Renal pelvis (tissue), 4 donors: ENCODE measurements around the gene ZBTB7A. TPM values are rescaled to one million over a fixed set of nuclear protein-coding genes. Genes with fewer than 3 reads are reported as not detected.

ENCODE experiments used
- DNase-seq: peaks from one replicate; pipeline ENCODE4 v3.0.0-alpha.2; 2013
- polyA plus RNA-seq, 3 donors: library from polyadenylated mRNA; unstranded; fragments of 120-200 nt; gene quantifications; one replicate each; pipeline ENCODE4 v1.2.1, GENCODE V29; 2013; ENCODE audit not compliant: insufficient read length in 3 of 3

The ZBTB7A gene
- polyA plus RNA-seq, 3 donors = 11.3 to 12.4 (median 11.9) TPM

DNA sequence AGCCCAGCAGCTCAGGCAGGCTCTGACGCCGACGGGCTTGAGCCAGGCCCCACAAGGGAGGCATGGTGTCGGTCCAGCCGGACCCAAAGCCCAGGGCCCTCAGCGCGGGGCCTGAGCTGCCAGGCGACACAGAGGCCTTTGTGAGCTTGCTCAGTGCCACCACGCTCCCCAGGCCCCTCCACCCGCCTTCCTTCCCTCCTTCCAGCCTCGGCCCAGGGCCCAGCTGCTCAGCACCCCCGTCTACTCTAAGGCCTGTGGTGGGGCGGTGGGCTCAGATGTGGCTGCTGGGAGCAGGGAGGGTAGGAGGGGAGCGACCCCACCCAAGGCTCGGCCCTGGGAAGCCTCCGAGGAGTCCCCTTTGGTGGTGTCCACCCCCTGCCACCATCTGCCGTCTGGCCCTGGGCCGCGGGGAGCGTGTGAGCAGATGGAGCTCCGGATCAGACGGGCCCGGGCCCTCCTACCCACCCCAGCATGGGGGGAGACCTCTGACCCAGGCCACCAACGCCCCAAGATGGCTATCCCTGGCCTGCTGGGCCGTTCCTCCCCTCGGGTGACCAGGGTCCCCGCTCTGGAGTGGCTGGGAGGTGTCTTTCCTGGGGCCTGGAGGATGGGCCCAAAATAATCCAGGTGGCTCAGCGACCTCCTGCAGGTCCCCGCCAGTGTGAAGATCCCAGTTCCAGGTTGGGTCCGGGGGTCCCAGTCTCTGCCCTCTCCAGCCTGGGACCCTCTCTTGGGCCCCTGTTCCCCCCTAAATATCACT is 7.8 kb downstream of the ZBTB7A start:
- DNase-seq = no peak

DNA sequence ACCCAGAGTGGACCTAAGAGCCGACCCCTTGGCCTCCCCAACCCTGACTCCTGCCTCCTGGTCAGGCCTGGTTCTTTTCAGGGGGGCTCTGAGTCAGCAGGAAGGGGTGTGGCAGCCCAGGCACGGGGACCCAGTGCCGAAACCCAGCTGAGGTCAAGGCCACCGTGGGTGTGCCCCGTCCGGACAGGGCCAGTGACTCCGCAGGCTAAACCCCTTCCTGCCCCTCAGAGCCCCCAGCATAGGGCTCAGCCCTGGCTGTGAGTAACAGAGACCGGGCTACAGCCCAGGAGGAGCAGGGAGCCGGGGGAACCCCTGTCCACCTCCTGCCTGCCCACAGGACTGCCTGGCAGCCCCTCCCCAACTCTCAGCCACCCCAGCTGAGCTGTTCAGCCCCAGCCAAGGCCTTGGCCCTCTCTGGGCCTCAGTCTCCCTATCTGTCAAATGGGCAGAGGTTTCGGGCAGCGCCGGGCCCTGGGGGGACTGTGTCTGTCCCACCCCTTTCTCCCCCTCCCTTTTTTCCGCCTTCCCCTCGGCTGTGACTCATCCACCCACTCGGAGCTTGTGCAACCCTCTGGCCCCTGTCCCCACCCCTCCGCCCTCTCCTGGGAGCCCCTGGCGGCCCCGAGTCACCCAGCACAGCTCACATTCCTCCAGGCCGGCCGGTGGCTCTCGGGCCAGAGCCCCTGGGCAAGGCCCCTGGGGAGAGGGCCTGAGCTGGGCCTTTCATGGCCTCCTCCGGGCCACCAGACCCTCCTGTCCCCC is 8.6 kb downstream of the ZBTB7A start:
- DNase-seq = no peak

DNA sequence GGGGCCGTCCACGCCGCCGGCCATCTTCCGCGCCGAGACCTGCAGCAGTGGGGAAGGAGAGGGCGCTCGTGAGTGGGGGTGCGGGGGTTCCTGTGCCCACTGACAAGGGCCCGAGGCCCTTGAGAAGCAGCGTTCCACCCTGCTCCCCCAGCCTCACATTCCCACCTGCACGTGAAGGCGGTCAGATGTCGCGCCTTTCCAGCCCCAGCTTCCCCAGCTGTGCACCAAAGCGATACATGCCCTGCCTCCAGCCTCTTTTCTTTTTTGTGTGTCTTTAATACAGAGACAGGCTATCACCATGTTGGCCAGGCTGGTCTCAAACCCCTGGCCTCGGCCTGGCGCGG is 11.5 kb downstream of the ZBTB7A start:
- no peak for DNase-seq

DNA sequence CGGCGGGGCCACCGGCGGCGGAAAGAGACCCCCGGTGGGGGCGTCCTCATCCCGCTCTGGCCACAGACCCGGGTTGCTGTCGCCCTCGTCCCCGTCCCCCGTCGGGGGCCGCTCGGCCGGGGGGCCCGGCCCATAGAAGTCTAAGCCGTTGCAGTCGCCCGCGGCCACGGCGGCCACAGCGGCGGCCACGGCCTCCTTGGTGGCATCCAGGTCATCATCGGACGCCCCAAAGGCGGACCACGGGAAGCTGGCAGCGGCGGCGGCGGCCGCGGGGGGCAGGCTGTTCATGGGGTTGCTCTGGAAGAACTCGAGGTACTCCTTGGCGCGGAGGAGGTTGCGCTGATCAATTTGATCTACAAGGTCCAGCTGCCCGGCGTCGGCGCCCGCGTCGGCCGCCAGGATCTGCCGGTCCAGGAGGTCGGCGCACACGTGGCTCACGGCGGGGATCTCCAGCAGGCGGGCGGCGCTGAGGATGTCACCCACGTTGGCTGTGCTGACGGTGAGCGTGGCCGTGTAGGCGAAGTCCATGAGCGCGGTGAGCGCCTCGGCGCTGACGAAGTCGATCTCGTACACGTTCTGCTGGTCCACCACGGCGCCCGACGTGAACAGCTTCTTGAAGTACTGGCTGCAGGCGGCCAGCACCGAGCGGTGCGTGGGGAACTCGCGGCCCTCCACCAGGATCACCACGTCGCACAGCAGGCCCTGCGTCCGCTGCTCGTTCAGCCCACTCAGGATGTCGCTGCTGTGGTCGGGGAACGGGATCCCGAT is 12.1 kb downstream of the ZBTB7A start:
- no peak for DNase-seq

DNA sequence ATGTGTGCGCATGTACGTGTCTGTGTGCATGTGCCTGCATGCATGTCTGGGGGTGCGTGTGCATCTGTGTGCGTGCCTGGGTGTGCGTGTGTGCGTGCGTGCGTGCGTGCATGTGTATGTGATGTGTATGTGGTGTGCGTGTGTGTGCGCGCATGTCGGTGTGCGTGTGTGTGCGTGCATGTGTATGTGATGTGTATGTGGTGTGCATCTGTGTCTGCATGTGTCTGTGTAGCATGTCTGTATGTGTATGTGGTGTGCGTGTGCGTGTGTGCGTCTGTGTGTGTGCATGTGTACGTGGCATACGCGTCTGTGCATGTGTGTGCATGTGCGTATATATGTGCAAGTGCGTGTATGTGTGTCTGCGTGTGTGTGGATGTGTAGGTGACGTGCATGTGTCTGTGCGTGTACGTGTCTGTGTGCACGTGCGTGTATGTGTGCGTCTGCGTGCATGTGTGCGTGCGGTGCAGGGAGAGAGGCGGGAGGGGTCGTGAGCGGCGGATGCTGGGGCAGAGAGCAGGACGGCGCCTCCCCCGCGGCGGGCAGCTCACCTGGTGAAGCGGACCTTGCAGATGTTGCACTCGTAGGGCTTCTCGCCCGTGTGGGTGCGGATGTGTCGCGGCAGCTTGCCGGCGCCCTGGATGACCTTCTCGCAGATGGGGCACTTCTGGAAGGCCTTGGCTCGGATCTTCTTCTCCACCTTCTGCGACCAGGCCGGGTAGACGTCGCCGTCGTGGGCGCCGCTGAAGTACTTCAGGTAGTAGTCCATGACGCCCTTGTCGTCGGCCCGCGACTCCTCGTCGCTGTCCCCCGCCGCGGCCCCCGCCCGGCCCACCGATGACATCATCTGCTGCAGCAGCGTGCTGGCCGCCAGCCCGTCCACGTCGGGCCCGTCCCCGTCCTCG is 13.0 kb downstream of the ZBTB7A start:
- no peak for DNase-seq

DNA sequence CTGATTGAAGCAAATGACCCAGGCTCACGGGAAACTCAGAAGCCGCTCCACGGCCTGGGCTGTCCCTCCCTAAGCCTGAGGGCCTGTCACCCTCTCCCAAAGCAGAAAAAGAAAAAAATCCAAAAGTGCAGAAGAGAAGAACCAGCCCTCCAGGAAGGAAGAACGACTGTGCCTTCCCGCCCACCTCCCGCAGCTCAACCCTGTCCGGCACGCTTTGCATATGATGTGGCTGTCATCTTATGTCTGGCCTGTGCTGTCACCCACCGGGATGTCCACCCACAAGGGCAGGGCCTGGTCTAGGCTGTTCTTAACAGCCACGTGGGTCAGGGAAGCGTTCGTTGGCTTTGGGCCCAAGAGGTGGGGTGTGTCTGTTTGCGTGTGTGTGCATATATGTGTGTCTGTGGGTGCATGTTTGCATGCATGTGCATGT is 13.7 kb downstream of the ZBTB7A start:
- no peak for DNase-seq

DNA sequence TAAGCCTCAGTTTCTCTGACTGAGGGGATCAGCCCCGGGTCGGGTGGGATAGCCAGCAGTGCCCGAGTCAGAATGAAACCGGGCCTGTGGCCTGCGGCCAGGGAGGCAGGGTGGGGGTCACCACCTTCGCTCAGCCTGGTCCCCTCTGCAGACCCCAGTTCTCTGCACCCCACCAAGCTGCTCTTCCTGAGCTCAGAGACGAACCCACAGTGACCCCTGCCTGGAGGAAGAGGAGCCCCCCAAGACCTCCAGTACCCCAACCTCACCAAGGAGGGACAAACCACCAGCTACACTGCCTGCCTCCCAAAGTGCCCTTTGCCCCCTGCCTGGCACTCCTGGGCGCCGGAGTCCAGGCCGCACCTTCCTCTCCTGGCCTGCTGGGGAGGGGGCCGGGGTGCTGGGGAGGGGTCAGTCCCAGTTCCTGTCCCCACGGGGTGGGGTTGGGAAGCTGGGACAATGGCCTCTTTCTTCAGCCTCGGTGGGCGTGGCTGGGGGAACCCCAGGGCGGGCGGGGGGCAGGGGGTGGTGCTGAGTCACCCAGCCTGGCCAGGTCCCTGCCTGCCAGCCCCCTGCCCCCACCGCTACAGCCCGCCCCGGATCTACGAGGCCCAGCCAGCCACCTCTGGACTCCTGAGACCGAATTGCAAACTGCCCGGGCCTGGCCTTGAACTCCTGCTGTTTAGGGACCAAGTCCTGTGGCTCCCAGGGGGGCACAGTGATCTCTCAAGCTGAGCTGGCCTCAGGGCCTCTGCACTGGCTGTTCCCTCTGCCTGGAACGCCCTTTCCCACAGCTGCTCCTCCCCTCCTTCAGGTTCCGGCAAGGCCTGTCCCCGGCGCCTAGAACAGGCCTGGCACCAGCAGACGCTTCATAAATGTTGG is 14.3 kb downstream of the ZBTB7A start:
- DNase-seq = no peak

DNA sequence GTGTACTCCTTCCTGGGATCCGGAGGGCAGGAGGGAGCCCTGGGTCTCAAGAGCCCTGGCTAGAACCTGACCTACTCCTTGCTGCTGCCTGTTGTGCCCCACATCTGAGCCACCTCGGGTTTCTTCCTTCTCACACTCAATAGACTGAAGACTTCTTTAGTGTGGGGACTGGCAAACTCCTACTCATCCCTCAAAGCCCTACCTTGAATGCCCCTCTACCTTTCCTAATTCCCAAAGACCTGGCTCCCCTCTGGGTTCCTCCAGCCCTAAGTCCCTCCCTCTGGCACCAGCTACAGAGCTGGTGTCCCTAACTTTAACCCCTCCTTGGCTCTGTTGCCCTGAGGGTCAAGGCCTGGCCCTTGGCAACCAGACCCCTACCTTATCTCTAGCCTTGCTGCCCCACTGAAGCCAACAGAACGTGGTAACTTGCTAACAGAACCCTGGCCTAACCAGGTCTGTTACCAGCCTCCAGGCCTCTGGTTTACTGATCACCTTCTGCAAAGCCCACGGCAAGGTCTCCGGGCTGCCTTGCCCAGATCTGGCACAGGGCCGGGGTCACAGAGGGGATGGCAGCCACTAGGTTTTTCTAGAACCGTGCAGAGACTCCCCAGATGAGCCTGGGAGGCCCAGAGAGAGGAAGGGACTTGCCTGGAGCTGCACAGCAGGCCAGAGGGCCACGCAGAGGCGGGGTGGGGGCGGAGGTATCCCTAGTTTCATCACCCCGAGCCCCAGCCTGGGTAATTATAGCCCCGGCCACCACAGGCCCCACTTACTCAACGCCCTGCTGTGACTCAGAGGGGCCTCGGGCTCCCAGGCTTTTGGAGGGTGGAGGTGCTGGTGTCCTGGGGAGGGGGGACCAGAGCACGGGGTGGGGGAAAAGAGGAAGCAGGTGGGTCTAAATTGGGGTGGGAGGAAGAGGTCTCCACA is 15.3 kb downstream of the ZBTB7A start:
- no peak for DNase-seq

DNA sequence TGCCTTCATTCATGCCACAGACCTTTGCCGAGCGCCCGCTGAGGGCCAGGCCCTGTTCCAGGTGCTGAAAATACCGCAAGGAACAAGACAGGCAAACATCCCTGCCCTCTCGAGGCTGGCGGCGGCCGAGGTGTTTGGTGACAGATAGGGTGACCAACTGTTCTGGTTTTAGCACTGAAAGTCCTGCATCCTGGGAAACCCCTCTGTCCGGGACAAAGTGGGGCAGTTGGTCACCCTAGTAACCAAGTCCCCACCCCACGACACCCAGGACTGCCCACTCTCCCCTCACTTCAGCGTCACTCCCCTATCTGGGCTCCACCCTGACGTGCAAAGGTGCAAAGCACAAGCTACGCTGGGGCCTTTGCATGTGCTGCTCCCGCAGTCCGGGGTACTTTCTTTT is 17.3 kb downstream of the ZBTB7A start:
- no peak for DNase-seq

DNA sequence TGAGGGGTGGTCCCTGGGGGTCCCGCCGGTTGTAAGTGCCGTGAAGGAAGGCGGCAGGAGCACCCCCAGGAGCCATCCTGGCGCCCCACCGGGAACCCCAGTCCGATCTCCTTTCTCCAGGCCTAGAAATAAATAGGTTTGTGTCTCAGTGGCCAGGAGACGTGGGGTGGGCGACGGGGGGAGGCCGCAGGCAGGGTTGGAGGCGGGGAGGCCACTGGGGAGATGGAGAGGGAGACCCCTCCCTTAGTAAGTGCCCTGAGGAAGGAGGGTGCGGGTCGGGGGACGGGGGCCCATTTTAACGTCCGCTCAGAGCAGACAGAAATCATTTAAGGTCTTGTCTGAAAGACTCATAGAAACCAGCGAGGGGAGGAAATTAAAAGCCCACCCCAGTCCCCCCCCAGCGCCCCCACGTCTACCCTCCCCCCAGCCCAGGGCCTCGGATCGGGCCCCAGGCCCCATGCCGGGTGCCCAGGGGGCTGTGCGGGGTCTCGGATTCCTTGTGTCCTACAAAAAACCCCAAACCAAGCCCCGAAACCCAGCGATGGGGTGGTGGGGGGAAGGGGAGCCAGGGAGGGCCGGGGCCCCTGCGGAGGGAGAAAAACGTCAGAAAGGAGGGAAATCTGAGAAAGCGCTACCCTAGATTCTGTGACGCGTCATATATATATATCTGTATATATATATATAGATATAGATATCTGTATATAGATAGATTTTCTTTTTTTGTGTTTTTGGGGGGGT is 19.6 kb downstream of the ZBTB7A start:
- DNase-seq = no peak

DNA sequence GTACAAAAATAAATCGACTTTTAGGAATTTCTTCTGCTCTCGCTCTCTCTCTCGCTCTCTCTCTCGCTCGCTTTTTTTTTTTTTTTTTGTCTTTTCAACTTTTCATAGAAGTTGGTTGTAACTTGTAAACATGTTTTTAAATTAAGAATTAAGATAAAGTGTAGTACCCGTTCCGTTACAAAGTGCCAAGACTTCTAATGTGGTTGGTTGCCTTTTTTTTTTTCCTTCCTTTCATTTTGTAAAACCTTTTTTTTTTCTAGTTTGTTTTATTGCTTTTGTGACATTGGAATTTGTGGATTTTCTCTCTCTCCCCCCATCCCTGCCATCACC is 20.4 kb downstream of the ZBTB7A start:
- no peak for DNase-seq

DNA sequence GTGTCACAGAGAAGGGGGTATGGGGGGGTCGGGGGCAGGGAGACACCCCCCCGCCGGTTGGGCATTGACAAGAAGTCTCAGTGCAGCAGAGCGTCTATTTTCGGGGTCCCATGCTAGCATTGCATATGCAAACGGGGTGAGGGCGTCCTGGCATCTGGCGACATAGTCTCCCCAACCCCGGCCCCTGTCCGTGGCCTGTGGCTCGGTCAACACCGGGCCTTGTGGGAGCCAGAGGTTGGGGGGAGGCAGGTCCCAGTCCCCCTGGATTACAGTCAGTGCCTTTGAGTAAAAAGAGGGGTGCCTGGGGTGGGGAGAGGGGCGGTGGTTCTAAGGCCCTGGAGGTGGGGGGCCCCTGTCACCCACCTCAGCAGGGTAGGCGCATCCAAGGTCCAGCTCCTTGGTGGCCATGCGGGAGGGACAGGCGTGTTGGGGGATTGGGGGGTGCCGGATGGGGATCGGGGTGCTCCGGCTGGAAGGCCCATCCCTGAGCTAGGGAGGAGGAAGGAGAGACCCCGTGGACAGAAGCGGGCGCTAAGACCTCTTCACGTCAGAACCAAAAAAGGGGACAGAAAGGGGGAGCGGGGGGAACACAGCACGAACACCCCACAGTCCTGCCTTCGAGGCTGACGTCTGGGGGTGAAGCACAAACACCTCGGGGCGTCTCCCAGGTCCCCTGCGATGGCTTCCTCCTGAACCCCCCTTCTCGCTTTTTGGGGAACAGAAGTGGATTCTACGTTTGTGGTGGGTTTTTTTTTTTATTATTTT is 20.9 kb downstream of the ZBTB7A start:
- no peak for DNase-seq

DNA sequence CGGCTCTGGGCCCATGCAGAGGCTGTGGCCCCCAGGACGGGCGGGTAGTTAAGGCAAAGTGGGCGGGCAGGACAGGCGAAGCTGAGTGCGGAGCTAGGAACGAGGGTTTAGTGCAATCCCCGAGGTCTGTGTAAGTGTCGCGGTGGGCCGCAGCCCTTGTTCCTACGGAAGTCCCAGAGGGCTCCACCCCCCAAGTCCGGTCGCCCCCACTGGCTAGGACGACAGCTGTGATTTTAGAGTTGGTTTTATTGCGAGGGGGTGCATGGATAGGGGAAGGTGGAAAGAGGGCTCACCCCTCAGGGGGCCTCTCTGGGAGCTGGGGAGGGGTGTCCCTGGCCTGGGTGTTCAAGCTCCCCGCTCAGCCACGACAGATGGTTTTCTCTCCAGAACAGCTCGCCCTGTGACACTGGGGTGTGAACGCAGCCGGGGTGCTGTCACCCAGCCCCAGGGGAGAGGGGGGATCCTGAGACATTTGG is 21.7 kb downstream of the ZBTB7A start:
- DNase-seq = no peak

DNA sequence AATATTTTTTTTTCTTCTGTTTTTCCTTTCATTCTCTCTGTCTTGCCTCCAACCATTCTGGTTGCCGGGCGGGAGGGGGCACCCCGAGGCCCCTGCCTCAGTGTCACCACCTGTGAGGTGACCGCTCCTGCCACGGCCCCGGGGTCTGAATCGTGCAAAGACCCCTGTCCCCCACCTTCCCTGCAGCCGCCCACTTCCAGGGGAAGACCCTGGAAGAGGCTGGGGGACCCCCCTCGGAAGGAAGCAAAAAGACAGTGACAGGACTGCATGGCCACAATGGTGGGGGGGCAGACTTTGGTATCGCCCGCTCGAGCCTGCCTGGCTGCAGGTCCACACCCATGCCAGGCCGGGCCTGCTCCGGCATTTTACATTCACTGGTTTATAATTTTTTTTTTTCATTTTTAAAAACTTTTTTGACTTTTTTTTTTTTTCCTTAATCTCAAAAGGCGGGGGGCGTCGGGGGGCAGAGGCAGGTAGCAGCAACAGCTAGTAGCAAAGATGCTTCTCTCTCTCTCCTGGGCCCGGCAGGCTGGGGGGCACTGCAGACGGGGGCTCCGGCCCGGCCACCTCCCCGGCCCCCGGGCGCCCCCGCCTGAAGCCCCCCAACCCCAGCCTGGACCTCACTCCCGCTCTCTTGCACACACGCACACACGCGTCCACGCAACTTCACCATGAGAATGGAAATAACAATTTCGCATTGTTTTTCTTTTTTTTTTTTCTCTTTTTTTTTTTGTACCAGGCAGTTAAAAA is 22.6 kb downstream of the ZBTB7A start:
- no peak for DNase-seq

DNA sequence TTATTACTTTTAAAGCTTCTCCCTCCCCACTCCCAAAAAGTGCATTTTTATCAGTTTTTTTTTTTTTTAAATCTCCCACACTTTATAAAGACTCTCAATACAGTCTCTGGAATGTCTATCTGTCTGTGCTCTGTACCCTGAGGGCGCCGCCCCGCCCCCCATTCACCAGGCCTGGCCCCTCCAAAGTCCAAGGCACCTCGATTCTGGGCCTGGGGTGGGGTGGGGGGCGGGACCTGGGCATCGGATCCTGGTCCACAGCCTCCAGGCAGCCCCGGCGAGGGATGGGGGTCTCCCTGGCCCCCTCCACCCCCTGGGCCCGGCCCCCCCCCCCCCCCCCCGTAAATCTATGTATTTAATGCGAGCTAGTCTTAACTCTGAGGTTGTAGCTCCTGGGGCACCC is 23.3 kb downstream of the ZBTB7A start:
- DNase-seq = no peak

DNA sequence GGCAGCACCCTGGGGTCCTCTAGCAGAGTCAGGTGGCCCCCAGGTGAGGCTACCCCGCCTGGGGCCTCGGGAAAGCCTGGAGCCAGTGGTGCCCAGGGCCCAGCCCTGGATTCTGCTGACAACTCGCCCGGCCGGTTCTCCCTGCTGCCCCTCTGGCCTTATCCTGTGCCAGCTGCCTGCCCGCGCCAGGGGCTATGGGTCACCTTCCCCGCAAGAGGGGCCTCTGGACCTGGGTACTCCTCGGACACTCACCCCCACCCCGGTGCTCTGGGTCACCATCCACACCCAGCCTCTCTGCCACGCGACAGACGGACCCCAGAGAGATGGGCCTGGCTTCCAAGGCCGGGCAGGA is 24.0 kb downstream of the ZBTB7A start:
- peak; percentile 12 for DNase-seq

DNA sequence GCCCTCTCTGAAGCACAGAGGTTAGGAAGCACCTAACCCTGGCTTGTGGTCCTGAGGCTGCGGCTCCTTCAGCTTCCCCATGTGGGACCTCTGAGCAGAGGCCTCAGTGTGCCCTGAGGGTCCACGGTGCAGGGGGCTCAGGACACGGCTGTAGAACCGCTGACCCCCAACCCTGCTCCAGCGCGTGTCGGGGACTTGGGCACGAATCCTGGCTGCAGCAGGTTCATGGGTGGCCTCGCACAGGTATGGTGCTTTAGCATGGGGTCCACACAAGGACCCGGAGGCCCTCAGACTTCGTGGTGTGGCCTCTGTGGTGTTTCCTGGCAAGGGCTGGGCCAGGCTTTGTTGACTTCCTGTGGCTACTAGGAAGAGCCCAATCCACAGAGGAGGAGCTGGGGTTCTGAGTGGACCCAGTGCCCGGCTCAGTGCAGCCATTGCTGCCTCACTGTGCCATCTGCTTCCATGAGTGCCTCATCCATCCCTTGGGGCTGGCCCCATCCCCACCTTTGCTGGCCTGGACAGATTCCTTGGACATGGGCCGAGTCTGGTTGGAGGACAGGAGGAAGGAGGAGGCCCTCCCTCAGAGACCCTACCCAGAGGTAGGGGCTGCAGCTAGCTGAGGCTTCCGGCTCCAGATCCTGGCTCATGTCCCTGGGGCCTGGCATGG is 24.5 kb downstream of the ZBTB7A start:
- DNase-seq = no peak
